Measurements from ENCODE around the gene TMEM212.

The TMEM212 gene

GRCh38 chr3:171878461-171879225, 35.5 kb downstream of the TMEM212 start:
- no peak for DNase-seq (ENCODE audit: low read depth in 1 of 2, low spot score in 1 of 2)
- in situ Hi-C loops (cut with HindIII; ENCODE audit: low pct_unique_long_range_greater_than_20kb, low sequenced_read_pairs), result no loop called here
- TF ChIP-seq JUND (IDR thresholded peaks at IDR 0.05; ENCODE audit: low read depth), result no peak

- in situ Hi-C loops (cut with HindIII; ENCODE audit: low pct_unique_long_range_greater_than_20kb, low sequenced_read_pairs), result no loop called here
- no peak for TF ChIP-seq JUND (IDR thresholded peaks at IDR 0.05; ENCODE audit: low read depth)
- no peak for DNase-seq (ENCODE audit: low read depth in 1 of 2, low spot score in 1 of 2)
Measured at GRCh38 chr3:171879472-171879871, 36.3 kb downstream of the TMEM212 start.

DNA sequence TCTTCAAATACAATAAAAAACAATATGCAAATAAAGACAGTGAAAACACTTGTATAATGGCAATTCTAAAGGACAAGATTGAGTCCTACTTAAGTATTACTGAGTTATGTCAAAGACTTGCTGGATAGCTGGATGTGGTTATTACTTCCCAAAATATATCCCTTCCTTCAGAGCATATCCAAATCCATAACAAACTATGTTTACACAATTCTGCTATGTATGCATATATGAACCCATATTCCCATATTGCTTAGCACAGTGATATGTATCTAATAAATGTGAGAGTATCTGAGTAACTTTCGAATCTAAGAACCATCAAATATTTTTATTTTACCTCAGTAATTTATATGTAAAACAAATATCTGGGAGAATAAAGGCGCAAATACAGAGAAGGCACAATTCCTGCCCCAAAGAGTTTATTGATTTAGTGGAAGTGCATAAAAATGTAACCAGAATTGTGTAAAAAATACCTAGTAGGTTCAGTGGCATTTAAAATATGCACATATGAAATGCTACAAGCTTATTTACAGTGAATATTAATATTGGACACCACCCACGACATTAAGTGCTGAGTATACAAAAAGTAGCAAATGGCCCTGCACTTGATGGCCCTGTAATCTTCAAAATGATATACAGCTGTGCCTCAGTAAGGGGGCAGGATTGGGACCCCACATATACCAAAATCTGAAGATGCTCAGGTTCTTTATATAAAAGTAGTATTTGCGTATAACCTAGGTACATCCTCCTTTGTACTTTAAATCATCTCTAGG, 37.1 kb downstream of the TMEM212 start:
- in situ Hi-C loops (cut with HindIII; ENCODE audit: low pct_unique_long_range_greater_than_20kb, low sequenced_read_pairs), result no loop called here
- DNase-seq (ENCODE audit: low read depth in 1 of 2, low spot score in 1 of 2), result no peak
- no peak for TF ChIP-seq JUND (IDR thresholded peaks at IDR 0.05; ENCODE audit: low read depth)

DNA sequence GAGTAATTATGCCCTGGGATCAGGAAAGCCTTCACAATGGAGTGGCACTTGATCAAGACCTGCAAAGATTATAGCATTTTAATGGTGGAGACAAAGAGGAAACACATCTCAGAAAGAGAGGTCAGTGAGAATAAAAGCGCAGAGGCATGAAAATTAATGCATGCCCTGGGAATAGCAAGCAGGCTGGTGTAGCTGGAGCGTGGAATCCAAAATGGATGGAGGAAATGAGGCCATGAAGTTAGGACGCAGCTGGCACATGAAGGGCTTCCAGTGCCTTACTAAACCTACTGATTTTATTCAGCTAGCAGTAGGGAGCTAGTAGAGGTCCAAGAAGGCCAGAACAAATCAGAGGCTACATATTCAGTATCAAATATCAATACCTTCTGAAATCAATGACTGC, 38.1 kb downstream of the TMEM212 start:
- no peak for DNase-seq (ENCODE audit: low read depth in 1 of 2, low spot score in 1 of 2)
- TF ChIP-seq JUND (IDR thresholded peaks at IDR 0.05; ENCODE audit: low read depth), result no peak
- in situ Hi-C loops (cut with HindIII; ENCODE audit: low pct_unique_long_range_greater_than_20kb, low sequenced_read_pairs), result no loop called here

- DNase-seq (ENCODE audit: low read depth in 1 of 2, low spot score in 1 of 2), result no peak
Measured at GRCh38 chr3:171883257-171883892, 40.2 kb downstream of the TMEM212 start.

DNA sequence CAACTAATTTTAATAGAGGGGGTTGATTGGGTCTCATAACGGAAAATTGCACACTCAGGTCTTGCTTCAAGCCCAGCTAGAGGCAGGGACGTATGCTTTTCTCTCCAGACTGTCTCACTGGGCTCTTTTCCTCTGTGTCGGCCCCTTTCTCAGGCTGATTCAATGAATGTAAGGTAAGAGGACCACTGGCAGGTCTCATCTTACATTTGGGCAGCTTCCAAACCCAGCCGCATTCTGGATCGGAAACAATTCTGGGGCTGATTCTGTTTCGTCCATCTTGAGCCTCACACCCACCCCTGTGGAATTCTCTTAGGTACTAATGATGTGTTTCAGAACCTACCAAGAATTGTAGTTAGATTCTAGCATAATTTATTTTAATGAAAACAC, 40.7 kb downstream of the TMEM212 start:
- TF ChIP-seq JUND (IDR thresholded peaks at IDR 0.05; ENCODE audit: low read depth), result no peak
- DNase-seq (ENCODE audit: low read depth in 1 of 2, low spot score in 1 of 2), result no peak
- in situ Hi-C loops (cut with HindIII; ENCODE audit: low pct_unique_long_range_greater_than_20kb, low sequenced_read_pairs), result no loop called here

More at GRCh38 chr3:171883257-171883892, 40.2 kb downstream of the TMEM212 start:
- in situ Hi-C loops (cut with HindIII; ENCODE audit: low pct_unique_long_range_greater_than_20kb, low sequenced_read_pairs), result no loop called here
- no peak for TF ChIP-seq JUND (IDR thresholded peaks at IDR 0.05; ENCODE audit: low read depth)

DNA sequence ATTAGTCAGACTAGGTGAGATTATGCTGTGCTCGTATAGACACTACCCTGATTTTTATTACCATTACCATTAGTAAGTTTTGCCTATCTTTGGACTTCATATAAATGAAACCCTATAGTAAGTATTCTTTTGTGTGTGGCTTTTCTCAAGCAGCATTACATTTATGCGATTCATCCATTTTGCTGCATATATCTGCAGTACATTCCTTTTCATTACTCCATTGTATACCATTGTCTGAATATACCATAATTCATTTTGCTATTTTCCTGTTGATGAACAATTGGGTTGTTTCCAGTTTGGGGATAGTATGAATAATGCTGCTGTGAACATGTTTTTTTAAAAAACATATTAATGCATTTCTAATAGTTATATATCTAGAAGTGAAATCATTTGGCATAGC, 45.3 kb downstream of the TMEM212 start:
- in situ Hi-C loops (cut with HindIII; ENCODE audit: low pct_unique_long_range_greater_than_20kb, low sequenced_read_pairs), result no loop called here
- no peak for DNase-seq (ENCODE audit: low read depth in 1 of 2, low spot score in 1 of 2)
- no peak for TF ChIP-seq JUND (IDR thresholded peaks at IDR 0.05; ENCODE audit: low read depth)

GRCh38 chr3:171890398-171890797, 47.2 kb downstream of the TMEM212 start:
- DNase-seq (ENCODE audit: low read depth in 1 of 2, low spot score in 1 of 2), result no peak
- no peak for TF ChIP-seq JUND (IDR thresholded peaks at IDR 0.05; ENCODE audit: low read depth)
- in situ Hi-C loops (cut with HindIII; ENCODE audit: low pct_unique_long_range_greater_than_20kb, low sequenced_read_pairs), result no loop called here

GRCh38 chr3:171892457-171892856, 49.3 kb downstream of the TMEM212 start:
- in situ Hi-C loops (cut with HindIII; ENCODE audit: low pct_unique_long_range_greater_than_20kb, low sequenced_read_pairs), result no loop called here
- TF ChIP-seq JUND (IDR thresholded peaks at IDR 0.05; ENCODE audit: low read depth), result no peak
- DNase-seq (ENCODE audit: low read depth in 1 of 2, low spot score in 1 of 2), result no peak

- no peak for DNase-seq (ENCODE audit: low read depth in 1 of 2, low spot score in 1 of 2)
- no peak for TF ChIP-seq JUND (IDR thresholded peaks at IDR 0.05; ENCODE audit: low read depth)
- in situ Hi-C loops (cut with HindIII; ENCODE audit: low pct_unique_long_range_greater_than_20kb, low sequenced_read_pairs), result no loop called here
Measured at GRCh38 chr3:171895291-171895690, 52.1 kb downstream of the TMEM212 start.

- TF ChIP-seq JUND (IDR thresholded peaks at IDR 0.05; ENCODE audit: low read depth), result no peak
- DNase-seq (ENCODE audit: low read depth in 1 of 2, low spot score in 1 of 2), result no peak
- in situ Hi-C loops (cut with HindIII; ENCODE audit: low pct_unique_long_range_greater_than_20kb, low sequenced_read_pairs), result no loop called here
Measured at GRCh38 chr3:171895900-171896299, 52.8 kb downstream of the TMEM212 start.

- TF ChIP-seq JUND (IDR thresholded peaks at IDR 0.05; ENCODE audit: low read depth), result no peak
- no peak for DNase-seq (ENCODE audit: low read depth in 1 of 2, low spot score in 1 of 2)
- in situ Hi-C loops (cut with HindIII; ENCODE audit: low pct_unique_long_range_greater_than_20kb, low sequenced_read_pairs), result no loop called here
Measured at GRCh38 chr3:171896316-171896715, 53.2 kb downstream of the TMEM212 start.

- no peak for DNase-seq (ENCODE audit: low read depth in 1 of 2, low spot score in 1 of 2)
- in situ Hi-C loops (cut with HindIII; ENCODE audit: low pct_unique_long_range_greater_than_20kb, low sequenced_read_pairs), result no loop called here
- no peak for TF ChIP-seq JUND (IDR thresholded peaks at IDR 0.05; ENCODE audit: low read depth)
Measured at GRCh38 chr3:171898192-171898591, 55.0 kb downstream of the TMEM212 start.

Data from T47D (cell line).